Measurements from ENCODE around the gene PIK3C2A. TPM values are rescaled to one million over a fixed set of nuclear protein-coding genes. Genes with fewer than 3 reads are reported as not detected.

The PIK3C2A gene
- total RNA-seq, 1 donor, result 73.4 TPM

GRCh38 chr11:17163736-17164135, 44.0 kb downstream of the PIK3C2A start:
- DNase-seq (ENCODE audit: low read depth), result no peak
- no peak for TF ChIP-seq CTCF (IDR thresholded peaks at IDR 0.05; ENCODE audit: insufficient read depth, low read depth, low read length)
- H3K4me3 ChIP-seq (ENCODE audit: low read depth, low read length), result no peak overlapping the region

- TF ChIP-seq CTCF (IDR thresholded peaks at IDR 0.05; ENCODE audit: insufficient read depth, low read depth, low read length), result no peak
- no peak for DNase-seq (ENCODE audit: low read depth)
- H3K4me3 ChIP-seq (ENCODE audit: low read depth, low read length), result no peak overlapping the region
Observed at GRCh38 chr11:17163291-17163690, 44.5 kb downstream of the PIK3C2A start.

- no peak for TF ChIP-seq CTCF (IDR thresholded peaks at IDR 0.05; ENCODE audit: insufficient read depth, low read depth, low read length)
- no peak overlapping the region for H3K4me3 ChIP-seq (ENCODE audit: low read depth, low read length)
- no peak for DNase-seq (ENCODE audit: low read depth)
Observed at GRCh38 chr11:17162376-17162775, 45.4 kb downstream of the PIK3C2A start.

GRCh38 chr11:17161515-17161914, 46.3 kb downstream of the PIK3C2A start:
- TF ChIP-seq CTCF (IDR thresholded peaks at IDR 0.05; ENCODE audit: insufficient read depth, low read depth, low read length), result no peak
- H3K4me3 ChIP-seq (ENCODE audit: low read depth, low read length), result no peak overlapping the region
- no peak for DNase-seq (ENCODE audit: low read depth)

- TF ChIP-seq CTCF (IDR thresholded peaks at IDR 0.05; ENCODE audit: insufficient read depth, low read depth, low read length), result no peak
- no peak for DNase-seq (ENCODE audit: low read depth)
- H3K4me3 ChIP-seq (ENCODE audit: low read depth, low read length), result no peak overlapping the region
Observed at GRCh38 chr11:17159441-17159840, 48.3 kb downstream of the PIK3C2A start.

Other genes with a start within 250 kb of the PIK3C2A start
- gene PLEKHA7, start 193.6 kb downstream of the PIK3C2A start, total RNA-seq, result 0.64 and 0.86 TPM in 2 replicates
- gene RPS13, start 130.3 kb downstream of the PIK3C2A start, total RNA-seq, result 669 and 735 TPM in 2 replicates
- gene NUCB2, start 68.8 kb upstream of the PIK3C2A start, total RNA-seq, result 79.9 and 91.5 TPM in 2 replicates
- gene NCR3LG1, start 143.8 kb upstream of the PIK3C2A start, total RNA-seq, result 14.7 and 16.8 TPM in 2 replicates
- not detected in 2 replicates for gene KCNJ11, start 180.7 kb upstream of the PIK3C2A start, total RNA-seq

All from fibroblast of villous mesenchyme (primary cell).